ENCODE data around the gene NTHL1. TPM values are rescaled to one million over a fixed set of nuclear protein-coding genes. Genes with fewer than 3 reads are reported as not detected.

The NTHL1 gene
- total and polyA plus RNA-seq, 9 of the 15 experiments (the other 6 are each of a cell fraction or from before 2014, with no cell fraction given), result 1.1 to 58.8 (median 17.6) TPM

GRCh38 chr16:2056077-2056476 is 8.4 kb upstream of the NTHL1 start:
- POLR2A ChIA-PET, result interaction anchor here (1.3 kb wide), 1 partner anchor 8 kb away, joined by 6 read pairs; the partner anchor contains the start of genes NTHL1 and TSC2
- Histone ChIP-seq H4K20me1 (replicated peaks; ENCODE audit: control insufficient read depth, insufficient read depth, low read length) (peaks cover 4% of the 10 kb centered on the region; the same call in 1 of the 2 replicates), H3K4me1 (replicated peaks in 1 of 2; ENCODE audit: control insufficient read depth in 2 of 2, insufficient read depth in 2 of 2, low read length in 2 of 2) (peaks cover 0 to 49% of the 10 kb centered on the region in 2 experiments; a peak in 2 of 5 replicates), H3K27ac (ENCODE audit: extremely low read depth, low read depth, low read length) (no peak overlapping the region), H3K36me3 (ENCODE audit: control insufficient read depth, insufficient read depth, low read length) (peaks cover 41% of the 10 kb centered on the region; the same call in 1 of the 3 replicates), H3K27me3 (ENCODE audit: control insufficient read depth in 2 of 2, insufficient read depth in 2 of 2, low read length in 2 of 2) (no peaks in the 10 kb centered on the region), H3K4me3 (no peak overlapping the region), H3K79me2 (ENCODE audit: control insufficient read depth, insufficient read depth, low read length) (no peaks in the 10 kb centered on the region), H3K9ac (ENCODE audit: insufficient read depth in 1 of 2, low read depth in 2 of 2, low read length in 2 of 2) (peak overlapping the region in 1 of 2 experiments; percentile 11; a peak in 1 of 4 replicates), H3K9me3 (replicated peaks; ENCODE audit: control insufficient read depth, insufficient read depth, low read depth, low read length) (no peaks in the 10 kb centered on the region), H3K4me2 (ENCODE audit: insufficient read depth, low read length) (no peak overlapping the region), H2AFZ (ENCODE audit: low read depth, low read length) (no peak overlapping the region), H3K9me1 (ENCODE audit: control insufficient read depth, insufficient read depth, low read length) (no peaks in the 10 kb centered on the region)
- DNase-seq (ENCODE audit: extremely low read depth in 1 of 4, low spot score in 3 of 4), result peak in 1 of 4 experiments; percentile 15
- ATAC-seq, result peak; percentile 41
- CTCF ChIA-PET (ENCODE audit: low intra/inter-chr PET ratio), result interaction anchor here (0.7 kb wide), 1 partner anchor 191 kb away, joined by 4 read pairs; no protein-coding TSS in a partner anchor
- no peak for FAIRE-seq
- intact Hi-C loops (cut with micrococcal nuclease) (no loop called here), in situ Hi-C loops (cut with MboI) (no loop called here)
- no TSS peak for BruUV-seq (replicated peaks)
- WGBS (ENCODE audit: insufficient coverage, low coverage, missing lambda C conversion rate), result 73% methylated on average over 14 of the region's 15 CpGs
- TF ChIP-seq ZNF79 (CRISPR knock-in tag; IDR thresholded peaks at IDR 0.05; ENCODE audit: low read depth), result no peak
- no peak for TF ChIP-seq TCF7 (IDR thresholded peaks at IDR 0.05; ENCODE audit: borderline replicate concordance)
- TF ChIP-seq CC2D1A (IDR thresholded peaks at IDR 0.05), result no peak
- TF ChIP-seq ZNF347 (CRISPR knock-in tag; IDR thresholded peaks at IDR 0.05; ENCODE audit: low read depth), result no peak
- TF ChIP-seq NR1H2 (CRISPR knock-in tag; IDR thresholded peaks at IDR 0.05), result no peak
- TF ChIP-seq SMARCC2 (IDR thresholded peaks at IDR 0.05; ENCODE audit: low read depth), result no peak
- TF ChIP-seq CHD2 (IDR thresholded peaks at IDR 0.05; ENCODE audit: low read depth, low read length), result no peak
- TF ChIP-seq POLR2G (IDR thresholded peaks at IDR 0.05; ENCODE audit: low read depth, low read length), result peak; percentile 11; the same call in 1 of the 2 replicates
- TF ChIP-seq SMAD1 (IDR thresholded peaks at IDR 0.05; ENCODE audit: low read depth, low read length, partially characterized antibody), result no peak
- TF ChIP-seq CHD7 (IDR thresholded peaks at IDR 0.05; ENCODE audit: low read depth, low read length), result no peak
- no peak for TF ChIP-seq MEF2D (tag; conservative IDR thresholded peaks at IDR 0.05; ENCODE audit: low read depth)
- no peak for TF ChIP-seq ZKSCAN1 (IDR thresholded peaks at IDR 0.05; ENCODE audit: low read depth, low read length)
- no peak for TF ChIP-seq HDGF (IDR thresholded peaks at IDR 0.05)
- TF ChIP-seq BRD9 (IDR thresholded peaks at IDR 0.05; ENCODE audit: low read depth, partially characterized antibody), result no peak

Measured in K562 (cell line).